Stimulated activated memory B cell treated with anti-CD40 and anti-IgM and Interleukin-4, amounts not matched to agents 10 μg/mL and 1 μg/mL and 100 μg/mL, for 72 hours (primary cell): ENCODE results near the gene COL13A1.

Experiments
- ATAC-seq: fragments of 150-1000 bp; cut with Tn5 transposase; 2 replicates; pipeline ENCODE4 v1.10.0; 2021
- H3K27ac Mint-ChIP-seq: one replicate; pipeline ENCODE4 v1.8.0; 2022; ENCODE audit warnings: mild to moderate bottlenecking, mixed read lengths
- H3K27me3 Mint-ChIP-seq: one replicate; pipeline ENCODE4 v1.8.0; 2022; ENCODE audit warnings: mixed read lengths
- H3K36me3 Mint-ChIP-seq: one replicate; pipeline ENCODE4 v1.8.0; 2022; ENCODE audit warnings: mixed read lengths
- H3K4me1 Mint-ChIP-seq: one replicate; pipeline ENCODE4 v1.8.0; 2022; ENCODE audit warnings: mixed read lengths
- H3K4me3 Mint-ChIP-seq: one replicate; pipeline ENCODE4 v1.8.0; 2022; ENCODE audit warnings: mild to moderate bottlenecking, moderate library complexity, mixed read lengths
- H3K9me3 Mint-ChIP-seq: one replicate; pipeline ENCODE4 v1.8.0; 2022; ENCODE audit warnings: mixed read lengths

COL13A1 gene

GRCh38 chr10:69801434-69802315, at the start of gene COL13A1:
Gene COL13A1, plus strand, starts transcription at chr10:69801906. Its CDS starts 518 bp downstream, at chr10:69802424.
- Mint-ChIP-seq H3K27ac (no peak within 1 kb of the TSS), H3K4me1 (no peaks in the 10 kb centered on the region), H3K27me3 (peaks cover 85% of the 10 kb centered on the region), H3K36me3 (no peaks in the 10 kb centered on the region), H3K4me3 (peak within 1 kb of the TSS; percentile 28), H3K9me3 (no peaks in the 10 kb centered on the region)
- no peak for ATAC-seq

GRCh38 chr10:69752479-69752878, 49.2 kb upstream of the COL13A1 start:
- H3K27ac Mint-ChIP-seq, result no peak overlapping the region
- no peak overlapping the region for H3K4me3 Mint-ChIP-seq
- H3K9me3 Mint-ChIP-seq, result no peaks in the 10 kb centered on the region
- peaks cover 42% of the 10 kb centered on the region for H3K27me3 Mint-ChIP-seq
- ATAC-seq, result no peak
- no peaks in the 10 kb centered on the region for H3K36me3 Mint-ChIP-seq
- no peaks in the 10 kb centered on the region for H3K4me1 Mint-ChIP-seq

DNA sequence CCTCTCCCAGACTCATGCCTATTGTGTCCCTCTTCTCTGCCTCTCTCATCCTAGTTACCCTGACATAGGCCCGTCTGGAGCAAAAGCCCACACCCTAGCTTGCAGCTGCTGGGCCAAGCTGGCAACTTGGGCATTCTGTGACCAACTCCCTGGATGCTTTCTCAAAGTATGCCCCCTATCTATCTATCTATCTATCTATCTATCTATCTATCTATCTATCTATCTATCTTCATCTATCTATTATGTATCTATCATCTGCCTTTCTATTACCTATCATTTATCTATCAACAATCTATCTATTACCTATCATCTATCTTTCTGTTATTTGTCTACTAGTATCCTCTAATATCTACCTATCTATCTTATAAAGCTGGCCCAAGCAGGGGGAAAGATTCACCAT, 45.4 kb upstream of the COL13A1 start:
- no peak overlapping the region for H3K4me3 Mint-ChIP-seq
- no peak overlapping the region for H3K27ac Mint-ChIP-seq
- peaks cover 36% of the 10 kb centered on the region for H3K27me3 Mint-ChIP-seq
- H3K36me3 Mint-ChIP-seq, result no peaks in the 10 kb centered on the region
- ATAC-seq, result no peak
- no peaks in the 10 kb centered on the region for H3K9me3 Mint-ChIP-seq
- H3K4me1 Mint-ChIP-seq, result no peaks in the 10 kb centered on the region

DNA sequence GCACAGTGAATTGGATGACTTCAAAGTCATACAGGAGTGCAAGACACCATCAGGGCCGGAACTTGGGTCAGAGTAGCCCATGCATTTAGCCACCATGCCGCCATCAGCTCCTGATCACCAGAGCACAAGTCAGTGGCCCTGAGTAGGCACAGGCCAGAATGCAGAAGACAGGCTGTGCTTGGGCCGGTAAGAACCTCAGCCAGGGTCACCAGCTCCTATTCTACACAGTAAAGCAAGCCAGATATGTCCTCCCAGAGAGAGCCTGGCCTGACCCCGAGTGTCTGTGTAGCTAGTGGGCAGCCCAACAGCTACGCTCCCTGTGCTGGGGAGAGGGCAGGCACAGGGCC, 44.5 kb upstream of the COL13A1 start:
- Mint-ChIP-seq H3K27ac (no peak overlapping the region), H3K36me3 (no peaks in the 10 kb centered on the region), H3K9me3 (no peaks in the 10 kb centered on the region), H3K27me3 (peaks cover 27% of the 10 kb centered on the region), H3K4me3 (no peak overlapping the region), H3K4me1 (no peaks in the 10 kb centered on the region)
- ATAC-seq, result peak; percentile 29

DNA sequence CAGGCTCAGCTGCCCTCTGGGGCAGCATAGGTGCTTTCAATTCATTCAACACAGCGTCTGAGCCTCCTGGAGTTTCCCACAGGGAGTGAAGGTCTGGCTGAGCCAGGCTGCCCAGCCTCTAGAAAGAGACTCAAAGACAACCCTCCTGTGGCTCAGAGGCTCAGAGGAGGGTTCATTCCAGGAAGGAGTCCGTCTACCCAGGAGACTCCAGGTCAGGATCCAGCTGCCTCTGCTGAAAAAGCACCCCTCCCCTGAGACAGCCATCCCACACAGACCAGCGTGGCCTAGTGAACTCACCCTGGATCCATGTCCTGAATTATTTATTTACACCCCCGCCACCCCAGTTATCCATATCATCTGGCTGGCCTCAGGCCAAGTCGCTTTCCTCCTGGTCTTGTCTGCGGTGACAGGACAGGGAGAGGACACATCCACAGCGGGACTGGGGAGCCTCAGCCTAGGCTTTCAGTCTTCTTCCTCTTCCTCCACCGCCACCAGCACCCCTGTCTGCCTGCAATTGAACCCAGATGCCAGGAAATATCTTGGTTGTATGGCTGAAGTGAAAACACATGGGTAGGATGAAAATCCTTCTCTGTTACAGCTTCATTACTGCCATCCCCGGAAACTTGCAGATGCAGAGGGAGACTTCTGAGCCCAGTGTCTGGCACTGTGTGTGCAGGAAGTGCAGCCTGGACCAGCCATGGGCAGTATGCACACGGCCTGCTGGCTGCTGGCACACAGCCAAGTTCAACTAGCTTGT, 44.0 kb upstream of the COL13A1 start:
- Mint-ChIP-seq H3K27me3 (peaks cover 22% of the 10 kb centered on the region), H3K4me1 (no peaks in the 10 kb centered on the region)
- ATAC-seq, result no peak

GRCh38 chr10:69758310-69758728, 43.4 kb upstream of the COL13A1 start:
- Mint-ChIP-seq H3K9me3 (no peaks in the 10 kb centered on the region), H3K36me3 (no peaks in the 10 kb centered on the region), H3K4me3 (no peak overlapping the region), H3K27ac (no peak overlapping the region), H3K27me3 (peaks cover 21% of the 10 kb centered on the region), H3K4me1 (no peaks in the 10 kb centered on the region)
- no peak for ATAC-seq

More for the DNA sequence above, 44.0 kb upstream of the COL13A1 start:
- Mint-ChIP-seq H3K36me3 (no peaks in the 10 kb centered on the region), H3K4me3 (no peak overlapping the region), H3K27ac (no peak overlapping the region), H3K9me3 (no peaks in the 10 kb centered on the region)

DNA sequence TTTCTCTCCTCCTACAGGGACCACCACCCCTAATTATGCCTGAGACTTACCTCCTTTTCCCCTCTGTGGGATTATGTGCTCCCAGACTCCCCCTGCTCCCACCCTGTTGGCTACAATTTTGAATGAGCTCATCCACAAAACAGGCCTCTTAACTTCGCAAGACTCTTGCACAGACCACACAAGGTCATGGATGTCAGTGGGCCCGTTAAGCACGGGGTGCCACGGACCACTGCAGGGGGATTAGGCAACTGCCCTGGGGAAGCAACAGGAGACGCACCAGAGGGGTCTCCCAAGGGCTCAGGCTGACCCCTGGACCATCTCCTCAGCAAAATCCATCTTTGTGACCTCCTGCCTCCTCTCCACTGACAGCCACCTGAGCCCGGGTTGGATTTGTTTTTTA, 42.1 kb upstream of the COL13A1 start:
- no peaks in the 10 kb centered on the region for H3K36me3 Mint-ChIP-seq
- H3K9me3 Mint-ChIP-seq, result no peaks in the 10 kb centered on the region
- H3K4me1 Mint-ChIP-seq, result no peaks in the 10 kb centered on the region
- H3K27me3 Mint-ChIP-seq, result peaks cover 21% of the 10 kb centered on the region
- no peak overlapping the region for H3K4me3 Mint-ChIP-seq
- no peak overlapping the region for H3K27ac Mint-ChIP-seq
- no peak for ATAC-seq

DNA sequence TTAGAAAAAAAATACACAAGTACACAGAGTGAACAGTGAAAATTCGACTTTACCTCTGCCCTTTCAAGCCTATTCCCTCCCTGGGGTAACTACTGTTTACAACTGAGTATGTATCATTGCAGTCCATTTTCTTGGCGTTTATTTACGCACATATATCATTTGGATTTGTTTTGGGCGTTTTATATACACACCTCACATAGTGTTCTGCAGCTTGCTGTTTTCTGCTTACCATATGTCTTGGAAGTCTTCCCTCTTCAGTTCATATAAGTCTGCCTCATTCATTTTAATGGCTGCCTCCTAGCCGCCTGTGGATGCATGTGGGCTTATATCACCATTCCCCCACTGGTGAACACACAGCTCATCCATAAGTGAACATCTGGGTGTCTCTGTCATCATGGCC, 41.6 kb upstream of the COL13A1 start:
- no peaks in the 10 kb centered on the region for H3K36me3 Mint-ChIP-seq
- H3K4me1 Mint-ChIP-seq, result no peaks in the 10 kb centered on the region
- no peak overlapping the region for H3K27ac Mint-ChIP-seq
- ATAC-seq, result no peak
- no peaks in the 10 kb centered on the region for H3K9me3 Mint-ChIP-seq
- no peak overlapping the region for H3K4me3 Mint-ChIP-seq
- H3K27me3 Mint-ChIP-seq, result peaks cover 21% of the 10 kb centered on the region

GRCh38 chr10:69761320-69761719, 40.4 kb upstream of the COL13A1 start:
- Mint-ChIP-seq H3K9me3 (no peaks in the 10 kb centered on the region), H3K27me3 (peaks cover 21% of the 10 kb centered on the region), H3K36me3 (no peaks in the 10 kb centered on the region), H3K27ac (no peak overlapping the region), H3K4me1 (no peaks in the 10 kb centered on the region), H3K4me3 (no peak overlapping the region)
- ATAC-seq, result no peak

DNA sequence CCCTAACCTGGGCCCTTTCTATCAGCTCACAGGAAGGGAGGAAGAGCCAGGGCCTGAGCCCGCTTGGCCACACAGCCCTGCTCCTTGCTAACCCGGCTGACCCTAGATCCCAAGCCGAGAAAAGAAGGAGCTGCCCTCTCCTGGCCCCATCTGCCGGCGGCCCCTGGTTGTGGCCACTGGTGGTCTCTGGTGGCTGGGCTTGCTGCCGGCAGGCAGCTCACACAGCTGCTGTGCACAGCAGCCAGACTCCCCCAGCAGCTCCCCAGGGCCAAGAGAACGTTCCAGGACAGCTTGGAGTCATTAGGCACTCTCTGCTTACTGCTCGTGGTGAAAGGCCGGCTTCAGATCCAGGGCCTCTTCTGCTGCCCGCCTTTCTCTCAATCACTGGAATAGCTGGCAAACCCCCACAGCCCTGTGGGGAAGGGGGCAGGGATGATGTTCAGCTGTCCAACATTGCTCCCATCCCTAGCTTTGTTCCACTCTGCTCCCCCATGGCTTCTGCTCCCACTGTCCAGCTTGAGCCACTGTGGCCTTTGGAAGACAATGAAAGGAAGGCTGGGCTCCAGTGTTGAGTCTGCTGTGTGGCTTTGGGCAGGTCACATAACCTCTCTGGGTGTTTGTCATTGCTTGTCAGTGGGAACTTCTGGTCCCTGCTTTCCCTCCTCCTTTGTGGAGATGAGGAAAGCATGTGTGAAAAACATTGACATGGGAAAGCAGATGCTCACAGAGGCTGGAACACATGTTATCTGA, 35.4 kb upstream of the COL13A1 start:
- ATAC-seq, result no peak
- Mint-ChIP-seq H3K4me3 (no peak overlapping the region), H3K9me3 (no peaks in the 10 kb centered on the region), H3K27ac (no peak overlapping the region), H3K36me3 (no peaks in the 10 kb centered on the region), H3K4me1 (no peaks in the 10 kb centered on the region), H3K27me3 (peaks cover 18% of the 10 kb centered on the region)

DNA sequence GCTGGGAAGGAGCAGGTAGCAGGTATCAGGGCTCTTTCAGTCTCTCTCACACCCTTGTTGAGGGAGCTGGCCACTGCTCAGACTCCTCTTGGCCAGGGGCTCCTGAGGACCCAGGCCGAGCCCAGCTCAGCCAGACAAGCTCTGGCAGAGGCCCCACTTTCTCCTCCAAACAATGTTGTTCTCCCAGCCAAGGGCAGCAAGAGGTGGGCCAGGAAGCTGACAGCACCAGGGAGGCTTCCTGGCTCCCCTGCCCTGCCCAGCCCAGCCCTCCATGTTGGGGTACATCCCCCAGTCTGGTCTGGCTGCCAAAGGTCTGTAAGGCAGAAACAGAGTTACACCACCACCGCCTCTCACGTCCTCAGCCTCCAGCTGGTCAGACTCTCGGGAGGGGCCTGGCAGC, 33.9 kb upstream of the COL13A1 start:
- Mint-ChIP-seq H3K27ac (no peak overlapping the region), H3K4me1 (no peaks in the 10 kb centered on the region), H3K27me3 (peaks cover 18% of the 10 kb centered on the region), H3K4me3 (no peak overlapping the region), H3K9me3 (no peaks in the 10 kb centered on the region), H3K36me3 (no peaks in the 10 kb centered on the region)
- no peak for ATAC-seq

- H3K4me1 Mint-ChIP-seq, result no peaks in the 10 kb centered on the region
Measured at GRCh38 chr10:69768386-69768785, 33.3 kb upstream of the COL13A1 start.

GRCh38 chr10:69769395-69769992, 32.2 kb upstream of the COL13A1 start:
- no peak for ATAC-seq
- H3K27me3 Mint-ChIP-seq, result peaks cover 21% of the 10 kb centered on the region
- no peaks in the 10 kb centered on the region for H3K4me1 Mint-ChIP-seq
- H3K27ac Mint-ChIP-seq, result no peak overlapping the region
- H3K4me3 Mint-ChIP-seq, result no peak overlapping the region
- H3K36me3 Mint-ChIP-seq, result no peaks in the 10 kb centered on the region
- H3K9me3 Mint-ChIP-seq, result no peaks in the 10 kb centered on the region

More at GRCh38 chr10:69768386-69768785, 33.3 kb upstream of the COL13A1 start:
- Mint-ChIP-seq H3K4me3 (no peak overlapping the region), H3K27ac (no peak overlapping the region), H3K36me3 (no peaks in the 10 kb centered on the region), H3K9me3 (no peaks in the 10 kb centered on the region), H3K27me3 (peaks cover 18% of the 10 kb centered on the region)
- ATAC-seq, result no peak

- no peak for ATAC-seq
- Mint-ChIP-seq H3K4me1 (no peaks in the 10 kb centered on the region), H3K4me3 (no peak overlapping the region), H3K9me3 (no peaks in the 10 kb centered on the region), H3K27ac (no peak overlapping the region), H3K36me3 (no peaks in the 10 kb centered on the region), H3K27me3 (peaks cover 28% of the 10 kb centered on the region)
Measured at GRCh38 chr10:69772933-69773704, 28.6 kb upstream of the COL13A1 start.
